ENCODE results near the gene THTPA.

DNA sequence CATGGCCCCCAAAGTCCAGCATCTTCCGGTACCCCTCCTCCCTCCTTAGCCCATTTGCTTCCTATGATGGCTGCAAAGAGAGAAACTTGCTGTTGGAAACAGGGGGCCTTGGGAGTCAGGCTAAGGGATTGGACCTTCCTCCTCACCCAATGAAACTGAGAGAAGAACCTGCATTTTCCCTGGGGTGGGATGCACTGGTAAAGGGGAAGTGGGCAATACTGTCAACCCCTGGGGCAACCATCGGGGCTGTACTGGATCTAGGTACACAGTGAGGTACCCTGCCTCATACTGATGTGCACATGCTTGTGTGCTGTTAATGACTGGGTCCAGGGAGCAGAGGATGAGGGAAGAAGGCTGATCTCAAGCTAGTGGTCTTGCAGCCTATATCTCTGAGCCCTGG, 33.5 kb downstream of the THTPA start:
- no peak for TF ChIP-seq POLR2A (IDR thresholded peaks at IDR 0.05; ENCODE audit: low read depth, low read length)
- no peak for TF ChIP-seq TAF1 (IDR thresholded peaks at IDR 0.05; ENCODE audit: borderline replicate concordance, low read depth, low read length)
